ENCODE data around the gene RASSF4.

RASSF4 gene

GRCh38 chr10:44997105-44997748 lies 37.6 kb downstream of the RASSF4 start:
- Histone ChIP-seq H2AFZ (ENCODE audit: low read length) (no peak overlapping the region), H3K27me3 (ENCODE audit: control insufficient read depth in 3 of 3, insufficient read depth in 3 of 3, low read depth in 1 of 3, low read length in 3 of 3) (no peaks in the 10 kb centered on the region), H2BK12ac (ENCODE audit: low read length) (no peak overlapping the region), H3K18ac (ENCODE audit: low read length) (no peak overlapping the region), H2AK5ac (ENCODE audit: low read depth, low read length) (no peak overlapping the region), H3K4ac (ENCODE audit: low read length) (no peak overlapping the region), H3K36me3 (replicated peaks in 1 of 2; ENCODE audit: control insufficient read depth in 2 of 2, insufficient read depth in 2 of 2, low read length in 2 of 2) (peaks cover 0 to 2% of the 10 kb centered on the region in 2 donors), H3K14ac (ENCODE audit: low read length) (no peak overlapping the region), H2BK5ac (ENCODE audit: low read length) (no peak overlapping the region), H3K4me2 (ENCODE audit: insufficient read depth, low read length, poor library complexity, severe bottlenecking) (no peak overlapping the region), H3K79me1 (ENCODE audit: low read depth, low read length) (no peaks in the 10 kb centered on the region), H2BK15ac (ENCODE audit: low read length) (no peak overlapping the region), H2BK120ac (ENCODE audit: low read depth, low read length) (no peak overlapping the region), H4K91ac (ENCODE audit: low read depth, low read length, poor library complexity) (no peak overlapping the region), H4K8ac (ENCODE audit: low read depth, low read length) (no peak overlapping the region), H3K9ac (ENCODE audit: low read depth, low read length, poor library complexity) (no peak overlapping the region), H3K27ac (replicated peaks; ENCODE audit: low read length) (no peak overlapping the region), H3K23ac (ENCODE audit: low read depth, low read length, poor library complexity) (no peak overlapping the region), H3K4me1 (ENCODE audit: control insufficient read depth in 2 of 2, insufficient read depth in 1 of 2, low read depth in 1 of 2, low read length in 2 of 2) (peaks cover 1 to 5% of the 10 kb centered on the region in 2 donors), H3K4me3 (ENCODE audit: low read length in 2 of 2) (no peak overlapping the region), H3K9me3 (replicated peaks in 1 of 2; ENCODE audit: control insufficient read depth in 2 of 2, insufficient read depth in 1 of 2, low read depth in 1 of 2, low read length in 2 of 2) (peaks cover 0 to 2% of the 10 kb centered on the region in 2 donors)
- WGBS, 2 donors (ENCODE audit: extremely low coverage in 2 of 2, insufficient read length in 2 of 2, insufficient replicate concordance in 1 of 2), result no CpG with 5 or more reads among the region's 6 CpGs
- no peak for DNase-seq (ENCODE audit: low spot score)

DNA sequence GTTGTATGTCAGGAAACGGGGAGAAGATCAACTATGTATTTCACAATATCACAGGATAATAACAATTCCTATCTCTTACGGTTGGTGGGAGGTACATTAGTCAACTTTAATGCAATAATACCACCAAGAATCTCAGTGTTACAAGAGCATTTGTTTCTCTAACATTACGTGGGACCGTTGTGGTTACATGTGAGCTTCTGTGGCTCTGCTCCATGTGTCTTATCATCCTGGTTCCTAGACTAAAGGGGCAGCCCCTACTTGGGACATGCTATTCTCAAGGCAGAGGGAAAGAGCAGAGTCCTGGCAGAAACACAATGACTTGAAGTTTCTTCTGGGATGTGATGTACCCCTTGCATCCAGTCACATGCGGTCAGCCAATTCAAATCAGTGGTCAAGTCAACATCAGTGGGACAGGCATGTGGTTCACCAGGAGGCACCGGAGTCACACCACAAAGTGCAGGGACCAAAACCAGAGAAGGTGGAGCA lies 38.6 kb downstream of the RASSF4 start:
- H3K18ac ChIP-seq (ENCODE audit: low read length), result no peak overlapping the region
- DNase-seq (ENCODE audit: low spot score), result no peak
- no peaks in the 10 kb centered on the region for H3K79me1 ChIP-seq (ENCODE audit: low read depth, low read length)
- H3K36me3 ChIP-seq (replicated peaks in 1 of 2; ENCODE audit: control insufficient read depth in 2 of 2, insufficient read depth in 2 of 2, low read length in 2 of 2), result peaks cover under 1 to 12% of the 10 kb centered on the region in 2 donors
- no peak overlapping the region for H2AFZ ChIP-seq (ENCODE audit: low read length)
- no peak overlapping the region for H2BK120ac ChIP-seq (ENCODE audit: low read depth, low read length)
- H3K4ac ChIP-seq (ENCODE audit: low read length), result no peak overlapping the region
- WGBS, 2 donors (ENCODE audit: extremely low coverage in 2 of 2, insufficient read length in 2 of 2, insufficient replicate concordance in 1 of 2), result no CpG with 5 or more reads among the region's 6 CpGs
- H3K14ac ChIP-seq (ENCODE audit: low read length), result no peak overlapping the region
- H3K27ac ChIP-seq (replicated peaks; ENCODE audit: low read length), result no peak overlapping the region
- H3K27me3 ChIP-seq (ENCODE audit: control insufficient read depth in 3 of 3, insufficient read depth in 3 of 3, low read depth in 1 of 3, low read length in 3 of 3), result no peaks in the 10 kb centered on the region
- peaks cover 1 to 5% of the 10 kb centered on the region in 2 donors for H3K4me1 ChIP-seq (ENCODE audit: control insufficient read depth in 2 of 2, insufficient read depth in 1 of 2, low read depth in 1 of 2, low read length in 2 of 2)
- peaks cover under 1 to 11% of the 10 kb centered on the region in 2 donors for H3K9me3 ChIP-seq (replicated peaks in 1 of 2; ENCODE audit: control insufficient read depth in 2 of 2, insufficient read depth in 1 of 2, low read depth in 1 of 2, low read length in 2 of 2)
- H4K8ac ChIP-seq (ENCODE audit: low read depth, low read length), result no peak overlapping the region
- no peak overlapping the region for H2BK15ac ChIP-seq (ENCODE audit: low read length)
- no peak overlapping the region for H3K4me2 ChIP-seq (ENCODE audit: insufficient read depth, low read length, poor library complexity, severe bottlenecking)
- H3K4me3 ChIP-seq (ENCODE audit: low read length in 2 of 2), result no peak overlapping the region
- no peak overlapping the region for H2AK5ac ChIP-seq (ENCODE audit: low read depth, low read length)
- H3K23ac ChIP-seq (ENCODE audit: low read depth, low read length, poor library complexity), result no peak overlapping the region
- H4K91ac ChIP-seq (ENCODE audit: low read depth, low read length, poor library complexity), result no peak overlapping the region
- H2BK12ac ChIP-seq (ENCODE audit: low read length), result no peak overlapping the region
- no peak overlapping the region for H3K9ac ChIP-seq (ENCODE audit: low read depth, low read length, poor library complexity)
- no peak overlapping the region for H2BK5ac ChIP-seq (ENCODE audit: low read length)

- DNase-seq (ENCODE audit: low spot score), result no peak
- H2BK120ac ChIP-seq (ENCODE audit: low read depth, low read length), result no peak overlapping the region
- H2AFZ ChIP-seq (ENCODE audit: low read length), result peak overlapping the region; percentile 86
- no peak overlapping the region for H3K27ac ChIP-seq (replicated peaks; ENCODE audit: low read length)
- H4K8ac ChIP-seq (ENCODE audit: low read depth, low read length), result peak overlapping the region; percentile 19
- peaks cover 11 to 32% of the 10 kb centered on the region in 2 donors for H3K36me3 ChIP-seq (replicated peaks in 1 of 2; ENCODE audit: control insufficient read depth in 2 of 2, insufficient read depth in 2 of 2, low read length in 2 of 2)
- peak overlapping the region; percentile 42 for H3K4me2 ChIP-seq (ENCODE audit: insufficient read depth, low read length, poor library complexity, severe bottlenecking)
- H3K9ac ChIP-seq (ENCODE audit: low read depth, low read length, poor library complexity), result no peak overlapping the region
- H2BK15ac ChIP-seq (ENCODE audit: low read length), result no peak overlapping the region
- H3K14ac ChIP-seq (ENCODE audit: low read length), result no peak overlapping the region
- no CpG with 5 or more reads among the region's 12 CpGs for WGBS, 2 donors (ENCODE audit: extremely low coverage in 2 of 2, insufficient read length in 2 of 2, insufficient replicate concordance in 1 of 2)
- no peak overlapping the region for H2BK5ac ChIP-seq (ENCODE audit: low read length)
- H3K79me1 ChIP-seq (ENCODE audit: low read depth, low read length), result no peaks in the 10 kb centered on the region
- H3K23ac ChIP-seq (ENCODE audit: low read depth, low read length, poor library complexity), result no peak overlapping the region
- H3K27me3 ChIP-seq (ENCODE audit: control insufficient read depth in 3 of 3, insufficient read depth in 3 of 3, low read depth in 1 of 3, low read length in 3 of 3), result no peaks in the 10 kb centered on the region
- peak overlapping the region in 1 of 2 donors; percentile 75 for H3K4me3 ChIP-seq (ENCODE audit: low read length in 2 of 2)
- no peak overlapping the region for H3K4ac ChIP-seq (ENCODE audit: low read length)
- no peak overlapping the region for H2AK5ac ChIP-seq (ENCODE audit: low read depth, low read length)
- H2BK12ac ChIP-seq (ENCODE audit: low read length), result no peak overlapping the region
- H3K4me1 ChIP-seq (ENCODE audit: control insufficient read depth in 2 of 2, insufficient read depth in 1 of 2, low read depth in 1 of 2, low read length in 2 of 2), result peaks cover 0 to 5% of the 10 kb centered on the region in 2 donors
- H3K9me3 ChIP-seq (replicated peaks in 1 of 2; ENCODE audit: control insufficient read depth in 2 of 2, insufficient read depth in 1 of 2, low read depth in 1 of 2, low read length in 2 of 2), result peaks cover 6 to 32% of the 10 kb centered on the region in 2 donors
- H3K18ac ChIP-seq (ENCODE audit: low read length), result no peak overlapping the region
- H4K91ac ChIP-seq (ENCODE audit: low read depth, low read length, poor library complexity), result no peak overlapping the region
Measured at GRCh38 chr10:45000138-45000751, 40.6 kb downstream of the RASSF4 start.

- Histone ChIP-seq H3K9me3 (replicated peaks in 1 of 2; ENCODE audit: control insufficient read depth in 2 of 2, insufficient read depth in 1 of 2, low read depth in 1 of 2, low read length in 2 of 2) (peaks cover 6 to 37% of the 10 kb centered on the region in 2 donors), H3K27me3 (ENCODE audit: control insufficient read depth in 3 of 3, insufficient read depth in 3 of 3, low read depth in 1 of 3, low read length in 3 of 3) (no peaks in the 10 kb centered on the region), H2BK12ac (ENCODE audit: low read length) (no peak within 1 kb of the TSS), H3K79me1 (ENCODE audit: low read depth, low read length) (no peaks in the 10 kb centered on the region), H2AFZ (ENCODE audit: low read length) (peak within 1 kb of the TSS; percentile 86), H3K4me2 (ENCODE audit: insufficient read depth, low read length, poor library complexity, severe bottlenecking) (peak within 1 kb of the TSS; percentile 71), H4K8ac (ENCODE audit: low read depth, low read length) (peak within 1 kb of the TSS; percentile 19), H2BK15ac (ENCODE audit: low read length) (no peak within 1 kb of the TSS), H3K14ac (ENCODE audit: low read length) (peak within 1 kb of the TSS; percentile 22), H3K4me1 (ENCODE audit: control insufficient read depth in 2 of 2, insufficient read depth in 1 of 2, low read depth in 1 of 2, low read length in 2 of 2) (peaks cover 0 to 5% of the 10 kb centered on the region in 2 donors), H2BK120ac (ENCODE audit: low read depth, low read length) (peak within 1 kb of the TSS; percentile 2), H3K4me3 (ENCODE audit: low read length in 2 of 2) (peak within 1 kb of the TSS; percentile 75 to 86), H3K4ac (ENCODE audit: low read length) (no peak within 1 kb of the TSS), H3K23ac (ENCODE audit: low read depth, low read length, poor library complexity) (peak within 1 kb of the TSS; percentile 92), H3K36me3 (replicated peaks in 1 of 2; ENCODE audit: control insufficient read depth in 2 of 2, insufficient read depth in 2 of 2, low read length in 2 of 2) (peaks cover 12 to 38% of the 10 kb centered on the region in 2 donors), H2AK5ac (ENCODE audit: low read depth, low read length) (peak within 1 kb of the TSS; percentile 22), H2BK5ac (ENCODE audit: low read length) (no peak within 1 kb of the TSS), H3K9ac (ENCODE audit: low read depth, low read length, poor library complexity) (peak within 1 kb of the TSS; percentile 78), H3K27ac (replicated peaks; ENCODE audit: low read length) (no peak within 1 kb of the TSS), H4K91ac (ENCODE audit: low read depth, low read length, poor library complexity) (no peak within 1 kb of the TSS), H3K18ac (ENCODE audit: low read length) (peak within 1 kb of the TSS; percentile 94)
- no CpG with 5 or more reads among the region's 79 CpGs for WGBS, 2 donors (ENCODE audit: extremely low coverage in 2 of 2, insufficient read length in 2 of 2, insufficient replicate concordance in 1 of 2)
- peak; percentile 53 for DNase-seq (ENCODE audit: low spot score)
Measured at GRCh38 chr10:45000752-45001380, 41.3 kb downstream of the RASSF4 start, which contains the start of gene ZNF22. Gene ZNF22, plus strand, starts transcription at chr10:45000923. Its CDS starts 2,446 bp downstream, at chr10:45003369.
